C4-2B (cell line): ENCODE results near the gene SLC17A4.

Experiments
- ZFX ChIP-seq: fragments of 450-650 bp; IDR thresholded peaks from 2 replicates; pipeline ENCODE4 v1.6.1; 2017
- TF ChIP-seq, protein P1 (sequence below): fragments of 450-650 bp; conservative IDR thresholded peaks from 2 replicates; pipeline ENCODE4 v1.5.1; 2017; ENCODE audit warnings: mild to moderate bottlenecking

DNA sequence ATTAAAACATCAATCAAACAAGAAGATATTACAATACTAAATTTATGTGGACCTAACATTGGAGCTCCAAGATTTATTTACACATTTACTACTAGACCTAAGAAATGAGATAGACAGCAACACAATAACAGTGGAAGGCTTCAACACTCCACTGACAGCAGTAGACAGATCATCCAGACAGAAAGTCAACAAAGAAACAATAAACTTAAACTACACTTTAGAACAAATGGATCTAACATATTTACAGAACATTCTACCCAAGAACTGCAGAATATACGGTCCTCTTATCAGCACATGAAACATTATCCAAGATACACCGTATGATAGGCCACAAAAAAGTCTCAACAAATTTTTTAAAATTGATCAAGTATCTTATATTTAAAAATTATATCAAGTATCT, 50.3 kb downstream of the SLC17A4 start:
- TF ChIP-seq, protein P1, sequence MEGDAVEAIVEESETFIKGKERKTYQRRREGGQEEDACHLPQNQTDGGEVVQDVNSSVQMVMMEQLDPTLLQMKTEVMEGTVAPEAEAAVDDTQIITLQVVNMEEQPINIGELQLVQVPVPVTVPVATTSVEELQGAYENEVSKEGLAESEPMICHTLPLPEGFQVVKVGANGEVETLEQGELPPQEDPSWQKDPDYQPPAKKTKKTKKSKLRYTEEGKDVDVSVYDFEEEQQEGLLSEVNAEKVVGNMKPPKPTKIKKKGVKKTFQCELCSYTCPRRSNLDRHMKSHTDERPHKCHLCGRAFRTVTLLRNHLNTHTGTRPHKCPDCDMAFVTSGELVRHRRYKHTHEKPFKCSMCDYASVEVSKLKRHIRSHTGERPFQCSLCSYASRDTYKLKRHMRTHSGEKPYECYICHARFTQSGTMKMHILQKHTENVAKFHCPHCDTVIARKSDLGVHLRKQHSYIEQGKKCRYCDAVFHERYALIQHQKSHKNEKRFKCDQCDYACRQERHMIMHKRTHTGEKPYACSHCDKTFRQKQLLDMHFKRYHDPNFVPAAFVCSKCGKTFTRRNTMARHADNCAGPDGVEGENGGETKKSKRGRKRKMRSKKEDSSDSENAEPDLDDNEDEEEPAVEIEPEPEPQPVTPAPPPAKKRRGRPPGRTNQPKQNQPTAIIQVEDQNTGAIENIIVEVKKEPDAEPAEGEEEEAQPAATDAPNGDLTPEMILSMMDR, result no peak
- no peak for TF ChIP-seq ZFX
